Astrocyte (in vitro differentiated cells and primary cell): ENCODE data around the gene HLF.

Experiments
- EZH2 ChIP-seq: IDR thresholded peaks from 2 replicates; pipeline ENCODE4 v1.6.1; 2012; ENCODE audit warnings: mild to moderate bottlenecking, low read length, inconsistent platforms; ENCODE audit not compliant: insufficient read depth
- TF ChIP-seq, protein P1 (sequence below): IDR thresholded peaks from 2 replicates; pipeline ENCODE4 v1.5.1; 2011; ENCODE audit warnings: low read depth, mild to moderate bottlenecking, inconsistent platforms, low read length, moderate library complexity; ENCODE audit not compliant: insufficient read depth

DNA sequence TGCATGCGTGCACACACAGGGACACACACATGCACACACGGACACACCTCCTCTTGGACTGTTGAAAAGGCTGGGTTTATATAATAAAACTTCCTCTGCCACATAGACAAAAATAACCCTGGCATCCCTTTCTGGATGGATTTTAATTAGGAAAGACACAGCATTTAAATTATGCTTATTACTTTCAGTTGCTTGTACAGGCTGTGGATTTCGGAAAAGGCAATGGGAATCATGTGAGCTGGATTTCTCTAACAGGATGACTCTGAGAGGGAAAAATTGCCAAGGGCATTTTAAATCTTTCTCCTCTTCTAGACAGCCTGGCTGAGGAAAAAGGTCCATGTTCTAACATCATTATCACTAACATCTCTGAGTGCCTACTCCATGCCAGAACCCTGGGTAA lies 75.9 kb downstream of the HLF start:
- TF ChIP-seq EZH2 = no peak
- TF ChIP-seq, protein P1, sequence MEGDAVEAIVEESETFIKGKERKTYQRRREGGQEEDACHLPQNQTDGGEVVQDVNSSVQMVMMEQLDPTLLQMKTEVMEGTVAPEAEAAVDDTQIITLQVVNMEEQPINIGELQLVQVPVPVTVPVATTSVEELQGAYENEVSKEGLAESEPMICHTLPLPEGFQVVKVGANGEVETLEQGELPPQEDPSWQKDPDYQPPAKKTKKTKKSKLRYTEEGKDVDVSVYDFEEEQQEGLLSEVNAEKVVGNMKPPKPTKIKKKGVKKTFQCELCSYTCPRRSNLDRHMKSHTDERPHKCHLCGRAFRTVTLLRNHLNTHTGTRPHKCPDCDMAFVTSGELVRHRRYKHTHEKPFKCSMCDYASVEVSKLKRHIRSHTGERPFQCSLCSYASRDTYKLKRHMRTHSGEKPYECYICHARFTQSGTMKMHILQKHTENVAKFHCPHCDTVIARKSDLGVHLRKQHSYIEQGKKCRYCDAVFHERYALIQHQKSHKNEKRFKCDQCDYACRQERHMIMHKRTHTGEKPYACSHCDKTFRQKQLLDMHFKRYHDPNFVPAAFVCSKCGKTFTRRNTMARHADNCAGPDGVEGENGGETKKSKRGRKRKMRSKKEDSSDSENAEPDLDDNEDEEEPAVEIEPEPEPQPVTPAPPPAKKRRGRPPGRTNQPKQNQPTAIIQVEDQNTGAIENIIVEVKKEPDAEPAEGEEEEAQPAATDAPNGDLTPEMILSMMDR = no peak
